KBM-7 (cell line): Measurements from ENCODE around the gene ITPR2.
A peak's percentile ranks its signal among the peaks of the same experiment; 100 is the strongest.
"Not testable (repeated sequence)": the region's sequence is repeated elsewhere in the genome, so short reads cannot be mapped to it uniquely, and the experiment has no call there.

Experiments used
- DNase-seq: peaks from one replicate; pipeline ENCODE4 v3.0.0-alpha.2; 2015
- in situ Hi-C: fragments of 300-500 bp; cut with MboI; formaldehyde crosslinking; loops from 2 replicates; pipeline ENCODE4 v1.14.3; 2020; ENCODE audit warnings: low sequenced_read_pairs, low pct_unique_long_range_greater_than_20kb, mixed read lengths

ITPR2 gene

GRCh38 chr12:26696048-26696612 is 136.9 kb downstream of the ITPR2 start:
- in situ Hi-C loops = no loop called here
- DNase-seq = no peak

GRCh38 chr12:26694402-26694801 is 138.6 kb downstream of the ITPR2 start:
- DNase-seq = no peak
- in situ Hi-C loops = no loop called here

DNA sequence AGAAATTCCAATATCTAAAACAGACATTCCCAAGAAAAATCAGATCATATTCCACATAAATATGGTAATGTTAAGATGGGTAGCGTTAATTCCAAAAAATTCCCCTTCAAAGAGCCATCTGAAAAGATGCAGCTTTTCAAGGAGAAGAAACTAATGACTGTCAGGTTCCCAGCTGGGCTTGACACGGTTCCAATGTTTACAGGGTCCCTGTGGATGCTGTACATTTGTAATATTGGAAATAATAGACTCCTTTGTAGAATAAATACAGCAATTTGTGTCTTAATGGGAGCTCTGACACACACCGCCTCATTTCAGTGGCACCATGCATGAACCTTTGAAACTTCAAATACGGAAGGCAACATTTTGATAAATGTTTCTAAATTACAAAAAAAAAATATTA is 140.6 kb downstream of the ITPR2 start:
- in situ Hi-C loops = no loop called here
- no peak for DNase-seq

GRCh38 chr12:26691234-26691970 is 141.6 kb downstream of the ITPR2 start:
- DNase-seq = peak; percentile 29
- in situ Hi-C loops = no loop called here

DNA sequence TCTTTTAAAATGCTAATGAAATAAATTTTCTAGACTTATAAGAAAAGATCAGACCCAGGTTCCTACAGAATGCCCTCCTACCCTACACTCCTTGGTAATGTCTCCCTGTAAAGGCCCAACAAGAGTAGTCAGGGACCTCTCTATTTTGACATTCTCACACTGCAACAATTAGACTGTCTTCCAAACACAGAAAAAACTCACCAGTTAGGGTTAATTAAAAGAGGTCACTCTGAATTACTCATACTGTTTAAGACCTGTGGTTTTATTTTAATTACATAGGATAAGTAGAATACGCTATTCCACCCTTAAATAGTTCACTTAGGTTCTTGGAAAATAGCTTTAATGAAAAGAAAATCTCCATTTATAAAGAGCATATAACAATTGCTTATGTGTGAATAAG is 142.4 kb downstream of the ITPR2 start:
- in situ Hi-C loops = no loop called here
- no peak for DNase-seq

DNA sequence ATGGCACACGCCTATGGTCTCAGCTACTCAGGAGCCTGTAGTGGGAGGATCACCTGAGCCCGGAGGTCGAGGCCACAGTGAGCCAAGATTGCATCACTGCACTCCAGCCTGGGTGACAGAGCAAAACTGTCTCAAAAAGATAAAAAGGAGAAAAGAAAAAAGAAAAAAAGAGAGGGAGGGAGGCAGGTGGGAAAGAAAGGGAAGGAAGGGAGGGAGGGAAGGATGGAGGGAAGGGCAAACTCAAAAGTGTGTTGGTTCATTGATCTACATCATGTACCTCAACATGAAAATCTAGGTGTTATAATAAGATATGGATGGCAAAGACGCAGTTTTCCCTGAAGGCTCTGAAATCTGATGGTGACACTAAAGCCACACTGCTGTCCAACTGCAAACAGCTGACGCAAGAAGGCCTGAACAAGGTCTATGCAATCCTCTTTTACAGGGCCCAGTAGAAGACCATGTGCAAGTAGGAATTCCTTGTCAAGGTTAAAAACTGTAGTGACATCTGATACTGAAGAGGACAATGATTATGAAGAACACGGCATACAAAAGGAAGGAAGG is 143.6 kb downstream of the ITPR2 start:
- in situ Hi-C loops = no loop called here
- DNase-seq = no peak

- in situ Hi-C loops = no loop called here
- DNase-seq = no peak
Observed at GRCh38 chr12:26688344-26688904, 144.6 kb downstream of the ITPR2 start.

GRCh38 chr12:26686408-26686807 is 146.6 kb downstream of the ITPR2 start:
- DNase-seq = no peak
- in situ Hi-C loops = no loop called here

DNA sequence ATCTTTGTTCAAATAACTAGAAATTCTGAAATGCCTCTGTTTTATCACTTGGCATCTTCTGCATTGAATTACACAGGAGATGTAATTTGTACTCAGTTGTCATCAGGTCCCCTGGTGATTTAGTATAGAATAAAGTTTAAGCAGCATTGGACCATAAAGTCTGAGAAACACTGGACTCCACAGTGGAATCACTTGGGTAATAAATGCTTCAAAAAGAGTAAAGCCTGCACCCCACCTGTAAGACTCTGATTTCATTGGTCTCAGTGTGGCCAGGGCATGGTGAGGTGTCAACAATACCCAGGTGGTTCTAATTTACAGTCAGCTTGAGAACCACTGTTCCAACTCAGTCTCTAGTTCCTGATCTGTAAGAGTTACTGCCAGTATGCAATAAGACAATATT is 148.9 kb downstream of the ITPR2 start:
- no peak for DNase-seq
- in situ Hi-C loops = no loop called here

DNA sequence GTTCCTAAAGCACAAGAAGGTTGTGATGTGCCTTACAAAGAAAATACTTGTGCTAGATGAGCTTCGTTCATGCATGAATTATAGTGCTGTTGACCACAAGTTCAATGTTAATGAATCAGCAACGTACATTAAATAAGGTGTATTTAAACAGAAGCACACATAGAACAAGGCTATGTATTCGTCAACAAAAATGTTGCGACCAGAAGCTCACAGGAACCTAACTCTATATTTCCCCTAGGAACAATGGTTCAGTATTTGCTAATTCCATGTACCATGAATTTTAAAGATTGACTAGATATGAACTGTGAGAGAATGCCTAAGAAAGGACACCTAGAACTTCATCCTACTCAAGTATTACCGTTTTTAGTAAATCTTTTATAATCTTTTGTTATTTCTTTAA is 149.6 kb downstream of the ITPR2 start:
- in situ Hi-C loops = no loop called here
- DNase-seq = no peak

GRCh38 chr12:26680727-26681455 is 152.1 kb downstream of the ITPR2 start:
- no peak for DNase-seq
- in situ Hi-C loops = no loop called here

GRCh38 chr12:26678697-26679660 is 154.0 kb downstream of the ITPR2 start:
- DNase-seq = no peak
- in situ Hi-C loops = no loop called here

DNA sequence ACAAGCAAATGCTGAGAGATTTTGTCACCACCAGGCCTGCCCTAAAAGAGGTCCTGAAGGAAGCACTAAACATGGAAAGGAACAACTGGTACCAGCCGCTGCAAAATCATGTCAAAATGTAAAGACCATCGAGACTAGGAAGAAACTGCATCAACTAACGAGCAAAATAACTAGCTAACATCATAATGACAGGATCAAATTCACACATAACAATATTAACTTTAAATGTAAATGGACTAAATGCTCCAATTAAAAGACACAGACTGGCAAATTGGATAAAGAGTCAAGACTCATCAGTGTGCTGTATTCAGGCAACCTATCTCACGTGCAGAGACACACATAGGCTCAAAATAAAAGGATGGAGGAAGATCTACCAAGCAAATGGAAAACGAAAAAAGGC is 161.5 kb downstream of the ITPR2 start:
- in situ Hi-C loops, DNase-seq: not testable (repeated sequence)

- in situ Hi-C loops = no loop called here
- no peak for DNase-seq
Observed at GRCh38 chr12:26668847-26669246, 164.1 kb downstream of the ITPR2 start.

- no peak for DNase-seq
- in situ Hi-C loops = no loop called here
Observed at GRCh38 chr12:26668230-26668629, 164.8 kb downstream of the ITPR2 start.

DNA sequence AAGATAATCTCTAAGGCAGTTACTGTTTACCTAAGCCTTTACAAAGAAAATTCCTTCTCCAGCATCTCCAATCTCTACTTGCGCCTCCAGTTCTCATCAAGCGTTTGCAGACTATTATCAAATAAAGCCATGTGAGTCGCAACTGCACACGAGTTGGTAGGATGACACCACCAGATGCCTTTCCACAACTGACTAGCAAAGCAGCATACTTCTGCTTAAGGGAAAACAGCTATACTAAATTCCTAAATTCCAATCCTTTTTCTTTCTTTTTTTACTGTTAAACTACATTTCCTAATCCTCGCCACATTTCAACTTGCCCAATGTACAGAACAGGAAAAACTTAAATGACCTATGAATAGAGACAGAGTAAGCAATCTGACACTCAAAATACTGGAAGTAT is 166.7 kb downstream of the ITPR2 start:
- in situ Hi-C loops = no loop called here
- no peak for DNase-seq

GRCh38 chr12:26661399-26661798 is 171.6 kb downstream of the ITPR2 start:
- in situ Hi-C loops = no loop called here
- no peak for DNase-seq

DNA sequence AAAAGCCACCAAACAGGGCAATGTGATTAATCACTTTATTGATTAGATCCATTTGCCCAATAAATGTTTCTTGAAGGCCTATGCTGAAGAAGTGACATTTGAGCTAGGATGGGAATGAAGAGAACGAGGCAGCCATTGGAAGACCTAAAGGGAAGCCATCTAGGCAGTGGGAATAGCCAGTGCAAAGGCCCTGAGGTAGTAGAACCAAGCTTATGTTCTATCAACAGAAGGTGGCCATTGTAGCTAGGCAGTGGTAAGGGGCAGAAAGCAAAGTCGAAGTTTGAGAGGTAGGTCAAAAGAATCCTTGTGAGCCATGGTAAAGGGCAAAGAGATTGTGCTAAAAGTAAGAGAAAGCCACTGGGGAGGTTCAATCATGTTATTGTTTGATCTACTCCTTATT is 173.1 kb downstream of the ITPR2 start:
- DNase-seq = no peak
- in situ Hi-C loops = no loop called here

- DNase-seq = no peak
- in situ Hi-C loops = no loop called here
Observed at GRCh38 chr12:26658991-26659390, 174.0 kb downstream of the ITPR2 start.
